Calu3 (cell line): ENCODE measurements around the gene DNAJC3. TPM values are rescaled to one million over a fixed set of nuclear protein-coding genes. Genes with fewer than 3 reads are reported as not detected.
"Not testable (repeated sequence)": the region's sequence is repeated elsewhere in the genome, so short reads cannot be mapped to it uniquely, and the experiment has no call there.

Experiments
- BruUV-seq: library from RNA; stranded (reverse); fragments of 400-500 nt; replicated peaks from 2 replicates; lab custom pipeline; 2021; lab: Mats Ljungman, UMichigan
- CTCF ChIA-PET: fragments of 300-600 bp; sonication (Branson Sonifier 250); formaldehyde crosslinking; loops from one replicate; lab custom pipeline; 2022; ENCODE audit warnings: antibody characterized with exemption; lab: Charles Lee
- DNase-seq: peaks from one replicate; pipeline ENCODE4 v3.0.0; 2022
- H3K27ac Mint-ChIP-seq: one replicate; pipeline ENCODE4 v1.8.0; 2022; ENCODE audit warnings: mixed read lengths; ENCODE audit not compliant: unreplicated experiment
- H3K27me3 Mint-ChIP-seq: one replicate; pipeline ENCODE4 v1.8.0; 2022; ENCODE audit warnings: mixed read lengths; ENCODE audit not compliant: unreplicated experiment
- H3K36me3 Mint-ChIP-seq: one replicate; pipeline ENCODE4 v1.8.0; 2022; ENCODE audit warnings: mild to moderate bottlenecking, moderate library complexity, mixed read lengths; ENCODE audit not compliant: insufficient read depth, unreplicated experiment
- H3K4me1 Mint-ChIP-seq: one replicate; pipeline ENCODE4 v1.8.0; 2022; ENCODE audit warnings: mild to moderate bottlenecking, low read depth, mixed read lengths; ENCODE audit not compliant: unreplicated experiment
- H3K4me3 Mint-ChIP-seq: one replicate; pipeline ENCODE4 v1.8.0; 2022; ENCODE audit warnings: mild to moderate bottlenecking, low read depth, moderate library complexity, mixed read lengths; ENCODE audit not compliant: unreplicated experiment
- H3K9me3 Mint-ChIP-seq: one replicate; pipeline ENCODE4 v1.8.0; 2022; ENCODE audit warnings: low read depth, mixed read lengths; ENCODE audit not compliant: unreplicated experiment
- intact Hi-C: fragments of 100-400 bp; cut with micrococcal nuclease; formaldehyde crosslinking; loops from one replicate; pipeline ENCODE4 v1.10.0; 2022; ENCODE audit not compliant: unreplicated experiment
- total RNA-seq: library from RNA; stranded (reverse); gene quantifications from 2 replicates; pipeline ENCODE4 v1.2.3, GENCODE V29; 2022
- TF ChIP-seq, protein P1 (sequence below): fragments of 200-600 bp; IDR thresholded peaks from one replicate; pipeline ENCODE4 v1.8.0; 2022; ENCODE audit warnings: antibody characterized with exemption; ENCODE audit not compliant: unreplicated experiment

DNAJC3 gene
- total RNA-seq, 1 experiment from 2014 or later, result 22.2 TPM

DNA sequence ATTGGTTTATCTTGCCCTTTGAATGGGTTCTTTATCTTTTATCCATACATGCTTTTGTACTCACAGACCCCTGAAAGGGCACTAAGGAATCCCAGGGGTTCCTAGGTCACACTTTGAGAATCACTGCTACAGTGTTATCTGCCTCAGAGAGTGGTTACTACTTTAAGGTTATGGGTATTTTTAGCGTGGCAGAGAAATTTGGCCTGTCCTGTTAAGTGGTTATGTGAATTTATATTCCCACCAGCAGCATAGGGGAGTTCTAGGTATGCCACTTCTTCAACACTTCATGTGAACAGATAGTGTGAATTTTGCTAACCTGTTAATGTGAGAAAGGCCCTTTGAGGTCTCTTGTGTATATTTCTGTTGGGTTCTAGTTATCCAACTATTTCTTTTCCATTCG is 75.7 kb downstream of the DNAJC3 start:
- no TSS peak for BruUV-seq
- CTCF ChIA-PET, result no interaction called here
- no peak overlapping the region for H3K4me3 Mint-ChIP-seq
- TF ChIP-seq, protein P1, sequence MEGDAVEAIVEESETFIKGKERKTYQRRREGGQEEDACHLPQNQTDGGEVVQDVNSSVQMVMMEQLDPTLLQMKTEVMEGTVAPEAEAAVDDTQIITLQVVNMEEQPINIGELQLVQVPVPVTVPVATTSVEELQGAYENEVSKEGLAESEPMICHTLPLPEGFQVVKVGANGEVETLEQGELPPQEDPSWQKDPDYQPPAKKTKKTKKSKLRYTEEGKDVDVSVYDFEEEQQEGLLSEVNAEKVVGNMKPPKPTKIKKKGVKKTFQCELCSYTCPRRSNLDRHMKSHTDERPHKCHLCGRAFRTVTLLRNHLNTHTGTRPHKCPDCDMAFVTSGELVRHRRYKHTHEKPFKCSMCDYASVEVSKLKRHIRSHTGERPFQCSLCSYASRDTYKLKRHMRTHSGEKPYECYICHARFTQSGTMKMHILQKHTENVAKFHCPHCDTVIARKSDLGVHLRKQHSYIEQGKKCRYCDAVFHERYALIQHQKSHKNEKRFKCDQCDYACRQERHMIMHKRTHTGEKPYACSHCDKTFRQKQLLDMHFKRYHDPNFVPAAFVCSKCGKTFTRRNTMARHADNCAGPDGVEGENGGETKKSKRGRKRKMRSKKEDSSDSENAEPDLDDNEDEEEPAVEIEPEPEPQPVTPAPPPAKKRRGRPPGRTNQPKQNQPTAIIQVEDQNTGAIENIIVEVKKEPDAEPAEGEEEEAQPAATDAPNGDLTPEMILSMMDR, result no peak
- DNase-seq, result no peak
- no peaks in the 10 kb centered on the region for H3K9me3 Mint-ChIP-seq
- H3K36me3 Mint-ChIP-seq, result peaks cover 4% of the 10 kb centered on the region
- H3K27me3 Mint-ChIP-seq, result no peaks in the 10 kb centered on the region
- peaks cover 7% of the 10 kb centered on the region for H3K4me1 Mint-ChIP-seq
- intact Hi-C loops, result no loop called here
- no peak overlapping the region for H3K27ac Mint-ChIP-seq

DNA sequence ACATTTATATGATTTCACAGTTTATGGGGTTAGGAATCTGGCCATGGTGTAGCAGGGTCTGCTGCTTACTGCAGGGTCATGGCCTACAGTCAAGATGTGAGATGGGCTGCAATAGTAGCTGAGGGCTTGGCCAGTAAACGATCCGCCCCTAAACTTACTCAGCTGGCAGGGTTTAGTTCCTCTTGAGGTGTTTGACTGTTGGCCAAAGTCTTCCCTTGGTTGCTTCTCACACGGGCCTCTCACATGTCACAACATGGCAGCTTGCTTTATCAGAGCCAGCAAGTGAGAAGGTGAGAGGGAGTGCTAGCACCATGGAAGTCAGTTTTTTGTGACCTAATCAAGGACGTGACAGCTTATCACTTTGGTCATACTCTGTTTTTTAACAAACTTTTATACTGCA is 77.1 kb downstream of the DNAJC3 start:
- Mint-ChIP-seq H3K36me3 (peaks cover 4% of the 10 kb centered on the region), H3K9me3 (no peaks in the 10 kb centered on the region), H3K4me1 (peaks cover 7% of the 10 kb centered on the region), H3K27ac (no peak overlapping the region), H3K27me3 (no peaks in the 10 kb centered on the region), H3K4me3 (no peak overlapping the region)
- intact Hi-C loops, result no loop called here
- no peak for DNase-seq
- TF ChIP-seq, protein P1, result no peak
- BruUV-seq, result no TSS peak
- CTCF ChIA-PET, result no interaction called here

DNA sequence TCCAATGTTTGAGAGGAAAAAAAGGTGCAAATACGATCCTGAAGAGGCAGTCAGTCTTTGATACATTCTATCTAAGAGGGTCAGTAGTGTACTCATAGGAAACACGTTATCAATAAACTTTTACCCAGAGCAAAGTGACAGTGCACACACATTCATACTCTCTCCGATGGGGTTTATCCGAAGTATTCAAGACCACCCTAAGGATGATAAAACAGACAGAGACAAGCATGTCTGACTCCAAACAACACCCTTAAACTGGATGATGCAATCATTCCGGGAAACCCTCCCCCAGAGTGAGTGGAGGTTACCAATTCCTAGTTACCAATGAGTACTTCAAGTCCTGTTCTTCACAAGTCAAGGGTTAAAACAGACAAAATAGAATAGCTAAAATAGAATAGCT is 79.1 kb downstream of the DNAJC3 start:
- no peak for DNase-seq
- no peaks in the 10 kb centered on the region for H3K27me3 Mint-ChIP-seq
- peaks cover 7% of the 10 kb centered on the region for H3K4me1 Mint-ChIP-seq
- no peaks in the 10 kb centered on the region for H3K9me3 Mint-ChIP-seq
- CTCF ChIA-PET, result no interaction called here
- TF ChIP-seq, protein P1, result no peak
- H3K4me3 Mint-ChIP-seq, result no peak overlapping the region
- no TSS peak for BruUV-seq
- H3K36me3 Mint-ChIP-seq, result peaks cover 4% of the 10 kb centered on the region
- no peak overlapping the region for H3K27ac Mint-ChIP-seq
- intact Hi-C loops, result no loop called here

DNA sequence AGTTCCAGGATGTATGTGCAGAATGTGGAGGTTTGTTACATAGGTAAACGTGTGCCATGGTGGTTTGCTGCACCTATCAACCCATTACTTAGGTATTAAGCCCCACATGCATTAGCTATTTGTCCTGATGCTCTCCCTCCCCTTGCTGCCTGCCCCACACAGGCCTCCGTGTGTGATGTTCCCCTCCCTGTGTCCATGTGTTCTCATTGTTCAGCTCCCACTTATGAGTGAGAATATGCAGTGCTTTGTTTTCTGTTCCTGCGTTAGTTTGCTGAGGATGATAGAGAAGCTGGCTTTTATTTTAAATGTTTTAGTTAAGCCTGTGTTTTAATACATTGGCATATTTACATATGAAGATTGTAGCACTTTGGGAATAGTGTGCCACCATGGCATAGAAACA is 85.7 kb downstream of the DNAJC3 start:
- H3K36me3 Mint-ChIP-seq, H3K4me3 Mint-ChIP-seq, H3K9me3 Mint-ChIP-seq, H3K4me1 Mint-ChIP-seq, intact Hi-C loops, BruUV-seq, H3K27me3 Mint-ChIP-seq, DNase-seq, H3K27ac Mint-ChIP-seq, CTCF ChIA-PET: not testable (repeated sequence)

DNA sequence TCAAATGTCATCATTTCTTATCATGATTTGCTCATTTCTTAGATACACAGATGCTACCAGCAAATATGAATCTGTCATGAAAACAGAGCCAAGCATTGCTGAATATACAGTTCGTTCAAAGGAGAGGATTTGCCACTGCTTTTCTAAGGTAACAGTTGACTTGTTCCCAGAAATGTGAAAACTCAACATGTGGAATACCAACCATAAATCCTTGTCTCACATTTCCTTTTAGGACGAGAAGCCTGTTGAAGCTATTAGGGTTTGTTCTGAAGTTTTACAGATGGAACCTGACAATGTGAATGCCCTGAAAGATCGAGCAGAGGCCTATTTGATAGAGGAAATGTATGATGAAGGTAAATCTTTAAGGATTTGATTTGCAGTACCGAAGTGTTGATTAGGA is 86.7 kb downstream of the DNAJC3 start:
- no peak for DNase-seq
- Mint-ChIP-seq H3K9me3 (no peaks in the 10 kb centered on the region), H3K27me3 (no peaks in the 10 kb centered on the region), H3K27ac (no peak overlapping the region), H3K36me3 (no peaks in the 10 kb centered on the region), H3K4me1 (no peaks in the 10 kb centered on the region), H3K4me3 (no peak overlapping the region)
- no TSS peak for BruUV-seq
- TF ChIP-seq, protein P1, result no peak
- intact Hi-C loops, result no loop called here
- CTCF ChIA-PET, result no interaction called here
